Lower leg skin (tissue), 4 donors: Measurements from ENCODE around the gene TBX2. TPM values are rescaled to one million over a fixed set of nuclear protein-coding genes. Genes with fewer than 3 reads are reported as not detected.

Experiments used
- DNase-seq, 2 donors: peaks; one replicate each; pipeline ENCODE4 v3.0.0-alpha.2; 2019; ENCODE audit warnings: low spot score in 2 of 2
- H3K4me3 ChIP-seq: fragments of 200-600 bp; sonication (generic); 2 replicates; pipeline ENCODE4 v1.5.1; 2017; ENCODE audit warnings: mild to moderate bottlenecking, low read depth; ENCODE audit not compliant: poor library complexity, severe bottlenecking
- CTCF ChIP-seq, 3 donors: fragments of 450-650 bp; IDR thresholded peaks; one replicate each; pipeline ENCODE4 v1.5.1; 2016; ENCODE audit warnings: antibody characterized with exemption in 3 of 3, mild to moderate bottlenecking in 3 of 3, moderate library complexity in 2 of 3
- POLR2A ChIP-seq, 2 donors: fragments of 450-650 bp; IDR thresholded peaks; one replicate each; pipeline ENCODE4 v1.6.1; 2016 to 2017; ENCODE audit warnings: antibody characterized with exemption in 2 of 2, mild to moderate bottlenecking in 1 of 2, moderate library complexity in 1 of 2
- WGBS, 2 donors: methylation state at CpG; one replicate each; pipeline ENCODE4 v1.1.5; 2018; 5-methylcytosine and 5-hydroxymethylcytosine counted together
- intact Hi-C: fragments of 100-400 bp; cut with DNase I; formaldehyde crosslinking; loops from one replicate; pipeline ENCODE4 v1.15.0; 2023; ENCODE audit warnings: low total_unique reads
- total RNA-seq, 4 donors: library from RNA; depleted of rRNA; stranded (reverse); fragments of >200 nt; gene quantifications; one replicate each; pipeline ENCODE4 v1.1.0, GENCODE V29; 2016

Gene TBX2
- total RNA-seq, 4 donors from 2014 or later = 0.25 to 9.1 (median 5.7) TPM

GRCh38 chr17:61420052-61420451 is 20.4 kb downstream of the TBX2 start:
- intact Hi-C loops = no loop called here
- no peak for TF ChIP-seq CTCF (IDR thresholded peaks at IDR 0.05)
- TF ChIP-seq POLR2A (IDR thresholded peaks at IDR 0.05) = no peak
- H3K4me3 ChIP-seq = no peak overlapping the region
- DNase-seq = no peak
- 56 to 64% methylated on average over 4 of the region's 4 CpGs for WGBS, 2 donors

GRCh38 chr17:61420745-61421398 is 21.2 kb downstream of the TBX2 start:
- TF ChIP-seq CTCF (IDR thresholded peaks at IDR 0.05) = no peak
- H3K4me3 ChIP-seq = no peak overlapping the region
- intact Hi-C loops = no loop called here
- no peak for DNase-seq
- WGBS, 2 donors = 84 to 91% methylated on average over 4 of the region's 4 CpGs

- no peak overlapping the region for H3K4me3 ChIP-seq
- TF ChIP-seq POLR2A (IDR thresholded peaks at IDR 0.05) (no peak), CTCF (IDR thresholded peaks at IDR 0.05) (no peak)
- intact Hi-C loops = no loop called here
- no peak for DNase-seq
- WGBS, 2 donors = 85 to 88% methylated on average over 4 of the region's 4 CpGs
These were observed 21.8 kb downstream of the TBX2 start for GRCh38 chr17:61421460-61421859.

- intact Hi-C loops = no loop called here
These were observed 22.6 kb downstream of the TBX2 start for GRCh38 chr17:61422116-61422799.

GRCh38 chr17:61422869-61423268 is 23.2 kb downstream of the TBX2 start:
- whole genome bisulfite sequencing, 2 donors = 41 to 54% methylated on average over 2 of the region's 2 CpGs
- intact Hi-C loops = no loop called here
- TF ChIP-seq POLR2A (IDR thresholded peaks at IDR 0.05) = no peak
- no peak for TF ChIP-seq CTCF (IDR thresholded peaks at IDR 0.05)
- no peak for DNase-seq
- no peak overlapping the region for H3K4me3 ChIP-seq

More at GRCh38 chr17:61422116-61422799, 22.6 kb downstream of the TBX2 start:
- no peak for DNase-seq
- WGBS, 2 donors = 62 to 68% methylated on average over 5 of the region's 5 CpGs
- TF ChIP-seq POLR2A (IDR thresholded peaks at IDR 0.05) = no peak
- no peak for TF ChIP-seq CTCF (IDR thresholded peaks at IDR 0.05)
- H3K4me3 ChIP-seq = no peak overlapping the region
